GM19025 (cell line): Measurements from ENCODE around the gene TMTC2.

ENCODE experiments used
- ATAC-seq: cut with Tn5 transposase; IDR thresholded peaks from one replicate; pipeline ENCODE4 v1.9.1; 2021; ENCODE audit warnings: mild to moderate bottlenecking, low read depth, moderate library complexity; ENCODE audit not compliant: unreplicated experiment

TMTC2 gene

GRCh38 chr12:82686168-82687020 is at the start of gene TMTC2:
Gene TMTC2 (plus strand): TSS chr12:82686906.
- ATAC-seq: peak; percentile 81

- no peak for ATAC-seq
These were observed 48.4 kb upstream of the TMTC2 start for GRCh38 chr12:82638324-82638723.

- ATAC-seq: no peak
These were observed 41.8 kb upstream of the TMTC2 start for GRCh38 chr12:82644896-82645295.

GRCh38 chr12:82645414-82645813 is 41.3 kb upstream of the TMTC2 start:
- ATAC-seq: no peak

- ATAC-seq: no peak
These were observed 38.9 kb upstream of the TMTC2 start for GRCh38 chr12:82647853-82648252.

- no peak for ATAC-seq
These were observed 38.3 kb upstream of the TMTC2 start for GRCh38 chr12:82648259-82648909.

GRCh38 chr12:82650627-82651337 is 35.9 kb upstream of the TMTC2 start:
- ATAC-seq: peak; percentile 93

- ATAC-seq: no peak
These were observed 35.2 kb upstream of the TMTC2 start for GRCh38 chr12:82651489-82651888.

GRCh38 chr12:82652071-82652470 is 34.6 kb upstream of the TMTC2 start:
- ATAC-seq: no peak

GRCh38 chr12:82655751-82656150 is 31.0 kb upstream of the TMTC2 start:
- ATAC-seq: no peak

- no peak for ATAC-seq
These were observed 27.1 kb upstream of the TMTC2 start for GRCh38 chr12:82659343-82660207.

GRCh38 chr12:82660541-82661325 is 26.0 kb upstream of the TMTC2 start:
- ATAC-seq: no peak

GRCh38 chr12:82663893-82664292 is 22.8 kb upstream of the TMTC2 start:
- ATAC-seq: no peak

GRCh38 chr12:82665142-82665923 is 21.4 kb upstream of the TMTC2 start:
- no peak for ATAC-seq

GRCh38 chr12:82666830-82667229 is 19.9 kb upstream of the TMTC2 start:
- no peak for ATAC-seq

GRCh38 chr12:82671673-82672195 is 15.0 kb upstream of the TMTC2 start:
- ATAC-seq: no peak

- ATAC-seq: no peak
These were observed 13.8 kb upstream of the TMTC2 start for GRCh38 chr12:82672811-82673495.

GRCh38 chr12:82673698-82674097 is 13.0 kb upstream of the TMTC2 start:
- ATAC-seq: no peak
